SK-N-SH (cell line): Measurements from ENCODE around the gene AUTS2. TPM values are rescaled to one million over a fixed set of nuclear protein-coding genes. Genes with fewer than 3 reads are reported as not detected.

Experiments used
- CTCF ChIA-PET: fragments of 300-600, 350-600 bp; formaldehyde crosslinking; extraction: SDS; loops from one replicate; lab custom pipeline; 2021; lab: Yijun Ruan, JAX
- POLR2A ChIA-PET: fragments of 350-600 bp; sonication (Branson Sonifier 250); formaldehyde crosslinking; extraction: SDS; loops from one replicate; lab custom pipeline; 2020; ENCODE audit warnings: antibody characterized with exemption, inconsistent platforms; lab: Yijun Ruan, JAX
- DNase-seq: peaks from one replicate; pipeline ENCODE4 v3.0.0; 2012
- H2AFZ ChIP-seq: fragments of 200-600 bp; sonication (generic); 2 replicates; pipeline ENCODE4 v1.8.1; 2016; ENCODE audit warnings: antibody characterized with exemption, mild to moderate bottlenecking, low read depth
- H3F3A ChIP-seq: fragments of 200-600 bp; sonication (generic); replicated peaks from 2 replicates; pipeline ENCODE3; 2016; ENCODE audit warnings: antibody characterized with exemption, mild to moderate bottlenecking; ENCODE audit not compliant: insufficient read depth
- H3K27ac ChIP-seq, 2 experiments: fragments of 200-500 bp in 1 of 2; fragments of 200-600 bp in 1 of 2; sonication (Bioruptor generic) in 1 of 2; sonication (generic), shearing (Covaris generic) in 1 of 2; 2 replicates each; pipeline versions ENCODE4 v1.5.1 to v1.6.1; 2014 to 2016; ENCODE audit warnings: low read depth in 2 of 2, inconsistent platforms in 1 of 2, low read length in 1 of 2, mild to moderate bottlenecking in 1 of 2, mixed read lengths in 1 of 2
- H3K27me3 ChIP-seq: fragments of 200-600 bp; sonication (generic), shearing (Covaris generic); 2 replicates; pipeline ENCODE4 v1.6.1; 2016; ENCODE audit warnings: mixed run types; ENCODE audit not compliant: insufficient read depth
- H3K36me3 ChIP-seq, 2 experiments: fragments of 200-500 bp in 1 of 2; fragments of 200-600 bp in 1 of 2; sonication (Bioruptor generic) in 1 of 2; sonication (generic) in 1 of 2; replicated peaks in 1 of 2; 2 replicates each; pipeline versions ENCODE3 to v1.5.1; 2014 to 2016; ENCODE audit warnings: low read length in 1 of 2, mild to moderate bottlenecking in 1 of 2; ENCODE audit not compliant: insufficient read depth in 2 of 2, control insufficient read depth in 1 of 2
- H3K4me1 ChIP-seq, 2 experiments: fragments of 200-500 bp in 1 of 2; fragments of 200-600 bp in 1 of 2; sonication (Bioruptor generic) in 1 of 2; sonication (generic), shearing (Covaris generic) in 1 of 2; 2 replicates each; pipeline versions ENCODE4 v1.5.1 to v1.6.1; 2014 to 2016; ENCODE audit warnings: low read depth in 1 of 2, low read length in 1 of 2, mixed run types in 1 of 2; ENCODE audit not compliant: insufficient read depth in 2 of 2, control insufficient read depth in 1 of 2
- H3K4me2 ChIP-seq: fragments of 200-600 bp; sonication (generic), shearing (Covaris generic); 2 replicates; pipeline ENCODE4 v1.6.1; 2017; ENCODE audit warnings: mixed run types
- H3K4me3 ChIP-seq, 2 experiments: fragments of 200-500 bp in 1 of 2; fragments of 200-600 bp in 1 of 2; sonication (Bioruptor generic) in 1 of 2; sonication (generic), shearing (Covaris generic) in 1 of 2; 2 replicates each; pipeline versions ENCODE4 v1.5.1 to v1.8.1; 2014 to 2016; ENCODE audit warnings: low read depth in 2 of 2, inconsistent platforms in 1 of 2, low read length in 1 of 2, mild to moderate bottlenecking in 1 of 2, mixed read lengths in 1 of 2, moderate library complexity in 1 of 2
- H3K79me2 ChIP-seq: fragments of 200-600 bp; sonication (generic); 2 replicates; pipeline ENCODE4 v1.8.1; 2017; ENCODE audit warnings: mild to moderate bottlenecking; ENCODE audit not compliant: insufficient read depth
- H3K9ac ChIP-seq: fragments of 200-600 bp; sonication (generic); 2 replicates; pipeline ENCODE4 v1.6.1; 2017; ENCODE audit warnings: mixed run types
- H3K9me2 ChIP-seq: fragments of 200-600 bp; sonication (generic); 2 replicates; pipeline ENCODE4 v1.6.1; 2017; ENCODE audit warnings: mixed run types
- H3K9me3 ChIP-seq: fragments of 200-600 bp; sonication (generic); 2 replicates; pipeline ENCODE4 v1.6.1; 2017; ENCODE audit warnings: mixed run types, mild to moderate bottlenecking, moderate library complexity
- H4K20me1 ChIP-seq: fragments of 200-600 bp; sonication (generic); 2 replicates; pipeline ENCODE4 v1.6.1; 2017; ENCODE audit warnings: mild to moderate bottlenecking, mixed run types; ENCODE audit not compliant: insufficient read depth
- CTCF ChIP-seq: fragments of 200-600 bp; sonication (generic); IDR thresholded peaks from 2 replicates; pipeline ENCODE4 v1.6.1; 2017; ENCODE audit warnings: antibody characterized with exemption, mild to moderate bottlenecking, moderate library complexity
- ELF1 ChIP-seq: IDR thresholded peaks from 2 replicates; pipeline ENCODE4 v1.4.0; 2012
- EP300 ChIP-seq, 2 experiments: IDR thresholded peaks; 2 replicates each; pipeline versions ENCODE4 v1.4.0 to v1.6.1; 2012; ENCODE audit warnings: borderline replicate concordance in 1 of 2, low read depth in 1 of 2, low read length in 1 of 2
- EZH2phosphoT487 ChIP-seq: fragments of 200-600 bp; sonication (generic); IDR thresholded peaks from 2 replicates; pipeline ENCODE4 v1.6.1; 2017; ENCODE audit warnings: low read depth, mixed run types, mild to moderate bottlenecking, antibody characterized with exemption, moderate library complexity, borderline replicate concordance
- FOXJ3 ChIP-seq: sonication (generic); formaldehyde crosslinking; IDR thresholded peaks from 2 replicates; pipeline ENCODE4 v1.5.1; 2020; ENCODE audit warnings: mild to moderate bottlenecking, missing genetic modification reagents
- FOXM1 ChIP-seq: IDR thresholded peaks from 2 replicates; pipeline ENCODE4 v1.4.0; 2012; ENCODE audit warnings: low read depth, mild to moderate bottlenecking
- GATA2 ChIP-seq: sonication (generic); formaldehyde crosslinking; IDR thresholded peaks from 2 replicates; pipeline ENCODE4 v1.5.0; 2020; ENCODE audit warnings: mild to moderate bottlenecking, missing genetic modification reagents
- JUND ChIP-seq: IDR thresholded peaks from 2 replicates; pipeline ENCODE4 v1.4.0; 2012
- MEF2A ChIP-seq: IDR thresholded peaks from 2 replicates; pipeline ENCODE4 v1.4.0; 2012; ENCODE audit warnings: low read depth, borderline replicate concordance
- MXI1 ChIP-seq: IDR thresholded peaks from 2 replicates; pipeline ENCODE4 v1.6.1; 2012; ENCODE audit warnings: mild to moderate bottlenecking, low read depth, low read length, improper control_type of control experiment
- RFX5 ChIP-seq: IDR thresholded peaks from 2 replicates; pipeline ENCODE4 v1.6.1; 2012; ENCODE audit warnings: mild to moderate bottlenecking, improper control_type of control experiment, low read length
- SIN3A ChIP-seq: IDR thresholded peaks from 2 replicates; pipeline ENCODE4 v1.6.1; 2012; ENCODE audit warnings: low read depth, mild to moderate bottlenecking, low read length, moderate library complexity, borderline replicate concordance
- TAF1 ChIP-seq: IDR thresholded peaks from 2 replicates; pipeline ENCODE4 v1.6.1; 2012; ENCODE audit warnings: low read depth, mild to moderate bottlenecking, low read length, moderate library complexity, borderline replicate concordance
- TCF12 ChIP-seq: IDR thresholded peaks from 2 replicates; pipeline ENCODE4 v1.4.0; 2012
- TEAD4 ChIP-seq: IDR thresholded peaks from 2 replicates; pipeline ENCODE4 v1.4.0; 2012; ENCODE audit warnings: mild to moderate bottlenecking, borderline replicate concordance; ENCODE audit not compliant: insufficient read depth
- WGBS: methylation state at CpG from one replicate; pipeline ENCODE4 v1.1.6; 2017; ENCODE audit warnings: low lambda C conversion rate; 5-methylcytosine and 5-hydroxymethylcytosine counted together
- polyA plus RNA-seq, 3 experiments: library from polyadenylated mRNA; depleted of rRNA; stranded (reverse); fragments of >200 nt; gene quantifications; 2 replicates each; pipeline ENCODE4 v1.2.3, GENCODE V29; 2012
- TF ChIP-seq, protein P1 (sequence below): IDR thresholded peaks from 2 replicates; pipeline ENCODE4 v1.4.0; 2012; ENCODE audit warnings: low read depth, borderline replicate concordance
- TF ChIP-seq, protein P2 (sequence below): IDR thresholded peaks from 2 replicates; pipeline ENCODE4 v1.4.0; 2012; ENCODE audit warnings: low read depth

Gene AUTS2
- polyA plus RNA-seq, 1 of the 3 experiments (the other 2 are of a cell fraction) = 15.6 TPM

GRCh38 chr7:70725448-70725847 is 1127.2 kb downstream of the AUTS2 start:
- H3K79me2 ChIP-seq = peaks cover 100% of the 10 kb centered on the region
- H3K9me2 ChIP-seq = no peaks in the 10 kb centered on the region
- DNase-seq = no peak
- no peak for TF ChIP-seq EZH2phosphoT487
- TF ChIP-seq, protein P1, sequence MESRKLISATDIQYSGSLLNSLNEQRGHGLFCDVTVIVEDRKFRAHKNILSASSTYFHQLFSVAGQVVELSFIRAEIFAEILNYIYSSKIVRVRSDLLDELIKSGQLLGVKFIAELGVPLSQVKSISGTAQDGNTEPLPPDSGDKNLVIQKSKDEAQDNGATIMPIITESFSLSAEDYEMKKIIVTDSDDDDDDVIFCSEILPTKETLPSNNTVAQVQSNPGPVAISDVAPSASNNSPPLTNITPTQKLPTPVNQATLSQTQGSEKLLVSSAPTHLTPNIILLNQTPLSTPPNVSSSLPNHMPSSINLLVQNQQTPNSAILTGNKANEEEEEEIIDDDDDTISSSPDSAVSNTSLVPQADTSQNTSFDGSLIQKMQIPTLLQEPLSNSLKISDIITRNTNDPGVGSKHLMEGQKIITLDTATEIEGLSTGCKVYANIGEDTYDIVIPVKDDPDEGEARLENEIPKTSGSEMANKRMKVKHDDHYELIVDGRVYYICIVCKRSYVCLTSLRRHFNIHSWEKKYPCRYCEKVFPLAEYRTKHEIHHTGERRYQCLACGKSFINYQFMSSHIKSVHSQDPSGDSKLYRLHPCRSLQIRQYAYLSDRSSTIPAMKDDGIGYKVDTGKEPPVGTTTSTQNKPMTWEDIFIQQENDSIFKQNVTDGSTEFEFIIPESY = no peak
- no peak for TF ChIP-seq MEF2A
- TF ChIP-seq FOXJ3 = no peak
- no peak for TF ChIP-seq MXI1
- no peak for TF ChIP-seq EP300 (IDR thresholded peaks at IDR 0.05; ENCODE audit: borderline replicate concordance in 1 of 2, low read depth in 1 of 2, low read length in 1 of 2)
- no peak for TF ChIP-seq GATA2 (CRISPR knock-in tag)
- no peak for TF ChIP-seq CTCF
- TF ChIP-seq, all 33 proteins: peak for 0
- WGBS = 90% methylated on average over 2 of the region's 2 CpGs
- peaks cover 88% of the 10 kb centered on the region for H4K20me1 ChIP-seq
- no peaks in the 10 kb centered on the region for H3K9me3 ChIP-seq
- no peak overlapping the region for H3K9ac ChIP-seq
- peaks cover 3% of the 10 kb centered on the region in 2 experiments for H3K36me3 ChIP-seq
- H2AFZ ChIP-seq = no peak overlapping the region
- no peak overlapping the region for H3K4me3 ChIP-seq
- POLR2A ChIA-PET = no interaction called here
- H3K27ac ChIP-seq = no peak overlapping the region
- H3K4me1 ChIP-seq = peaks cover 0 to 10% of the 10 kb centered on the region in 2 experiments; a peak in 2 of 4 replicates
- H3K4me2 ChIP-seq = no peak overlapping the region
- CTCF ChIA-PET = no interaction called here
- H3K27me3 ChIP-seq = no peaks in the 10 kb centered on the region
- peaks cover 3% of the 10 kb centered on the region for H3F3A ChIP-seq

DNA sequence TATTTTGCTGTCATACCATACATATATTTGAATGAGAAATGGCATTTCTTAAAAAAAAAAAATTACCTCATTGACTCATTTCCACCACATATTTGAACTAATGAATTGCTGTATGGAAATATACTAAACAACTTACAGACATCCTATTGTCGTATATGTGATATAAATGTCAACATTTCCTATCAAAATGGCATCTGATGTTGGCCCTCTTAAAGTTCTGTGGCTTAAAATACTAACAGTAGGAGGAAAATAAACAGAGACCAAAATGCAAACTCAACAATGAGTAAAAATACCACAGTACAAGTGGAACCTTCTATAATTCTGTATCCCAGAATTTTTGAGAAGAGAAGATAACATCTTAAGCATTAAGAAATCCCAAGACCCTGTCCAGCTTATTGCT is 1128.0 kb downstream of the AUTS2 start:
- Histone ChIP-seq H3K4me1 (peaks cover 0 to 10% of the 10 kb centered on the region in 2 experiments; a peak in 2 of 4 replicates), H4K20me1 (peaks cover 84% of the 10 kb centered on the region), H3K4me2 (no peak overlapping the region), H3K27me3 (no peaks in the 10 kb centered on the region), H3F3A (peaks cover 4% of the 10 kb centered on the region), H3K79me2 (peaks cover 100% of the 10 kb centered on the region), H3K9ac (no peak overlapping the region), H3K4me3 (no peak overlapping the region), H2AFZ (no peak overlapping the region), H3K36me3 (peaks cover 3 to 5% of the 10 kb centered on the region in 2 experiments), H3K9me2 (no peaks in the 10 kb centered on the region), H3K9me3 (no peaks in the 10 kb centered on the region), H3K27ac (no peak overlapping the region)
- no peak for TF ChIP-seq FOXM1
- no peak for TF ChIP-seq MXI1
- TF ChIP-seq SIN3A = no peak
- no peak for TF ChIP-seq MEF2A
- TF ChIP-seq TCF12 = no peak
- no peak for TF ChIP-seq RFX5
- TF ChIP-seq, protein P2, sequence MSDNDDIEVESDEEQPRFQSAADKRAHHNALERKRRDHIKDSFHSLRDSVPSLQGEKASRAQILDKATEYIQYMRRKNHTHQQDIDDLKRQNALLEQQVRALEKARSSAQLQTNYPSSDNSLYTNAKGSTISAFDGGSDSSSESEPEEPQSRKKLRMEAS = no peak
- TF ChIP-seq ELF1 = no peak
- no peak for TF ChIP-seq TAF1
- TF ChIP-seq, protein P1 = no peak
- no peak for TF ChIP-seq EP300 (IDR thresholded peaks at IDR 0.05; ENCODE audit: borderline replicate concordance in 1 of 2, low read depth in 1 of 2, low read length in 1 of 2)
- no peak for TF ChIP-seq CTCF
- no peak for TF ChIP-seq TEAD4
- no peak for TF ChIP-seq JUND
- TF ChIP-seq EZH2phosphoT487 = no peak
- no peak for DNase-seq
- ChIA-PET POLR2A (no interaction called here), CTCF (no interaction called here)
- 74% methylated on average over 1 of the region's 1 CpG for WGBS
